ENCODE measurements around the gene ZBTB21. TPM values are rescaled to one million over a fixed set of nuclear protein-coding genes. Genes with fewer than 3 reads are reported as not detected.

ZBTB21 gene
- total and polyA plus RNA-seq, 9 of the 15 experiments (the other 6 are each of a cell fraction or from before 2014, with no cell fraction given): 2.2 to 15.2 (median 8.7) TPM

DNA sequence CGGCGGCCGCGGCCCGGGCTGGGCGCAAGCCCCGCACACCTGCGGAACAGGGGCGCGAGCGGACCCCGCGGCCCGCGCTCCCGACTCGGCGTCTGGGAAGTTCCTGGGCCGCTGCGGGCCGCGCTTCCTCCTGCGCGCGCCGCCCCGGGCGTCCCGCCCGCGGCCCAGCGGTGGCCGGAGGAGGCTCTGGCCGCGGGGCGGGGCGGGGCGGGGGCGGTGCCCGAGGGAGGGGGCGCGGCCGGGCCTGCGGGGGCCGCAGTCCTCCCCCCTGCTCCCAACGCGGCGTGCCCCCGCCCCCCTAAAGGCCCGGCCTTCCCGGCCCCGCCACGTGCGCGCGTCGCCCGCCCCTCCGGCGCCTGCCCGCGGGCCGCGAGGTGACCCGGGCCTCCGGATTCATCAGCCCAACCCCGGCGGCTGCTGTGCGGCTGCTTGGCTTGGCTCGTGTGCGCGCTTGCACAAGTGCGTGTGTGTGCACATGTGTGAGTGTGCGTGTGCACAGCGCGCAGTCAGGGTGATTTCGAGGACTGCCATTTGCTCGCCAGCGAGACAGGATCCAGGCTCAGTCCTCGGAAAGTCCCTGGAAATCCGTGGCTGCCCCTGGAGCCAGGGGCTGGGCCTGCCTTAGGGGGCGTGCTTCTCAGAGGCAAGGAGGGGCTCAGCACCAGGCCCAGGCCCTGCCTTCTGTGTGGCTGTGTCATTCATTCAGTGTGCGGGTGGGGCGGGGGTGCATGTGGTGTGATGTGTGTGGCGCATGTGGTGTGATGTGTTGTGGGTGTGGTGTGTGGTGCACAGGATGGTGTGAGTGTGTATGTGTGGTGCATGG lies 56.1 kb downstream of the ZBTB21 start, which contains the start of gene C2CD2 (continued):
- TF ChIP-seq, protein P1, sequence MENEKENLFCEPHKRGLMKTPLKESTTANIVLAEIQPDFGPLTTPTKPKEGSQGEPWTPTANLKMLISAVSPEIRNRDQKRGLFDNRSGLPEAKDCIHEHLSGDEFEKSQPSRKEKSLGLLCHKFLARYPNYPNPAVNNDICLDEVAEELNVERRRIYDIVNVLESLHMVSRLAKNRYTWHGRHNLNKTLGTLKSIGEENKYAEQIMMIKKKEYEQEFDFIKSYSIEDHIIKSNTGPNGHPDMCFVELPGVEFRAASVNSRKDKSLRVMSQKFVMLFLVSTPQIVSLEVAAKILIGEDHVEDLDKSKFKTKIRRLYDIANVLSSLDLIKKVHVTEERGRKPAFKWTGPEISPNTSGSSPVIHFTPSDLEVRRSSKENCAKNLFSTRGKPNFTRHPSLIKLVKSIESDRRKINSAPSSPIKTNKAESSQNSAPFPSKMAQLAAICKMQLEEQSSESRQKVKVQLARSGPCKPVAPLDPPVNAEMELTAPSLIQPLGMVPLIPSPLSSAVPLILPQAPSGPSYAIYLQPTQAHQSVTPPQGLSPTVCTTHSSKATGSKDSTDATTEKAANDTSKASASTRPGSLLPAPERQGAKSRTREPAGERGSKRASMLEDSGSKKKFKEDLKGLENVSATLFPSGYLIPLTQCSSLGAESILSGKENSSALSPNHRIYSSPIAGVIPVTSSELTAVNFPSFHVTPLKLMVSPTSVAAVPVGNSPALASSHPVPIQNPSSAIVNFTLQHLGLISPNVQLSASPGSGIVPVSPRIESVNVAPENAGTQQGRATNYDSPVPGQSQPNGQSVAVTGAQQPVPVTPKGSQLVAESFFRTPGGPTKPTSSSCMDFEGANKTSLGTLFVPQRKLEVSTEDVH (IDR thresholded peaks at IDR 0.05; ENCODE audit: low read depth, partially characterized antibody): no peak
- TF ChIP-seq NBN (IDR thresholded peaks at IDR 0.05; ENCODE audit: low read depth) (no peak), SREBF2 (CRISPR knock-in tag; IDR thresholded peaks at IDR 0.05) (no peak), SETDB1 (IDR thresholded peaks at IDR 0.05; ENCODE audit: low read length) (no peak), KAT8 (IDR thresholded peaks at IDR 0.05; ENCODE audit: low read depth) (no peak), CBX3 (IDR thresholded peaks at IDR 0.05; ENCODE audit: borderline replicate concordance in 1 of 2, low read length in 2 of 2) (0 out of 3 replicates have a peak, but pooled peaks of 1 of the 2 experiments have one; percentile 23), GATAD2B (IDR thresholded peaks at IDR 0.05; ENCODE audit: borderline replicate concordance) (no peak; the same call in 1 of the 2 replicates), PRMT5 (CRISPR knock-in tag; IDR thresholded peaks at IDR 0.05) (no peak), GABPB2 (CRISPR knock-in tag; conservative IDR thresholded peaks at IDR 0.05) (no peak), KDM1A (IDR thresholded peaks at IDR 0.05) (no peak), POLR2AphosphoS5 (IDR thresholded peaks at IDR 0.05; ENCODE audit: control insufficient read depth, insufficient read depth, low read depth, low read length) (0 out of 2 replicates have a peak, but pooled peaks have one; percentile 19)
- TF ChIP-seq, protein P2, sequence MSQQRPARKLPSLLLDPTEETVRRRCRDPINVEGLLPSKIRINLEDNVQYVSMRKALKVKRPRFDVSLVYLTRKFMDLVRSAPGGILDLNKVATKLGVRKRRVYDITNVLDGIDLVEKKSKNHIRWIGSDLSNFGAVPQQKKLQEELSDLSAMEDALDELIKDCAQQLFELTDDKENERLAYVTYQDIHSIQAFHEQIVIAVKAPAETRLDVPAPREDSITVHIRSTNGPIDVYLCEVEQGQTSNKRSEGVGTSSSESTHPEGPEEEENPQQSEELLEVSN (IDR thresholded peaks at IDR 0.05; ENCODE audit: borderline replicate concordance in 1 of 2, extremely low read depth in 1 of 2, insufficient read depth in 1 of 2, insufficient read length in 1 of 2, low read depth in 1 of 2, low read length in 1 of 2, poor library complexity in 1 of 2, severe bottlenecking in 1 of 2): peak; percentile 93 to 99
- TF ChIP-seq, protein P3, sequence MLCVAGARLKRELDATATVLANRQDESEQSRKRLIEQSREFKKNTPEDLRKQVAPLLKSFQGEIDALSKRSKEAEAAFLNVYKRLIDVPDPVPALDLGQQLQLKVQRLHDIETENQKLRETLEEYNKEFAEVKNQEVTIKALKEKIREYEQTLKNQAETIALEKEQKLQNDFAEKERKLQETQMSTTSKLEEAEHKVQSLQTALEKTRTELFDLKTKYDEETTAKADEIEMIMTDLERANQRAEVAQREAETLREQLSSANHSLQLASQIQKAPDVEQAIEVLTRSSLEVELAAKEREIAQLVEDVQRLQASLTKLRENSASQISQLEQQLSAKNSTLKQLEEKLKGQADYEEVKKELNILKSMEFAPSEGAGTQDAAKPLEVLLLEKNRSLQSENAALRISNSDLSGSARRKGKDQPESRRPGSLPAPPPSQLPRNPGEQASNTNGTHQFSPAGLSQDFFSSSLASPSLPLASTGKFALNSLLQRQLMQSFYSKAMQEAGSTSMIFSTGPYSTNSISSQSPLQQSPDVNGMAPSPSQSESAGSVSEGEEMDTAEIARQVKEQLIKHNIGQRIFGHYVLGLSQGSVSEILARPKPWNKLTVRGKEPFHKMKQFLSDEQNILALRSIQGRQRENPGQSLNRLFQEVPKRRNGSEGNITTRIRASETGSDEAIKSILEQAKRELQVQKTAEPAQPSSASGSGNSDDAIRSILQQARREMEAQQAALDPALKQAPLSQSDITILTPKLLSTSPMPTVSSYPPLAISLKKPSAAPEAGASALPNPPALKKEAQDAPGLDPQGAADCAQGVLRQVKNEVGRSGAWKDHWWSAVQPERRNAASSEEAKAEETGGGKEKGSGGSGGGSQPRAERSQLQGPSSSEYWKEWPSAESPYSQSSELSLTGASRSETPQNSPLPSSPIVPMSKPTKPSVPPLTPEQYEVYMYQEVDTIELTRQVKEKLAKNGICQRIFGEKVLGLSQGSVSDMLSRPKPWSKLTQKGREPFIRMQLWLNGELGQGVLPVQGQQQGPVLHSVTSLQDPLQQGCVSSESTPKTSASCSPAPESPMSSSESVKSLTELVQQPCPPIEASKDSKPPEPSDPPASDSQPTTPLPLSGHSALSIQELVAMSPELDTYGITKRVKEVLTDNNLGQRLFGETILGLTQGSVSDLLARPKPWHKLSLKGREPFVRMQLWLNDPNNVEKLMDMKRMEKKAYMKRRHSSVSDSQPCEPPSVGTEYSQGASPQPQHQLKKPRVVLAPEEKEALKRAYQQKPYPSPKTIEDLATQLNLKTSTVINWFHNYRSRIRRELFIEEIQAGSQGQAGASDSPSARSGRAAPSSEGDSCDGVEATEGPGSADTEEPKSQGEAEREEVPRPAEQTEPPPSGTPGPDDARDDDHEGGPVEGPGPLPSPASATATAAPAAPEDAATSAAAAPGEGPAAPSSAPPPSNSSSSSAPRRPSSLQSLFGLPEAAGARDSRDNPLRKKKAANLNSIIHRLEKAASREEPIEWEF (CRISPR knock-in tag; IDR thresholded peaks at IDR 0.05): no peak

Measured in K562 (cell line).